ENCODE results near the gene RNASE9. TPM values are rescaled to one million over a fixed set of nuclear protein-coding genes. Genes with fewer than 3 reads are reported as not detected.

RNASE9 gene
- total RNA-seq, 4 donors from 2014 or later, result not detected

DNA sequence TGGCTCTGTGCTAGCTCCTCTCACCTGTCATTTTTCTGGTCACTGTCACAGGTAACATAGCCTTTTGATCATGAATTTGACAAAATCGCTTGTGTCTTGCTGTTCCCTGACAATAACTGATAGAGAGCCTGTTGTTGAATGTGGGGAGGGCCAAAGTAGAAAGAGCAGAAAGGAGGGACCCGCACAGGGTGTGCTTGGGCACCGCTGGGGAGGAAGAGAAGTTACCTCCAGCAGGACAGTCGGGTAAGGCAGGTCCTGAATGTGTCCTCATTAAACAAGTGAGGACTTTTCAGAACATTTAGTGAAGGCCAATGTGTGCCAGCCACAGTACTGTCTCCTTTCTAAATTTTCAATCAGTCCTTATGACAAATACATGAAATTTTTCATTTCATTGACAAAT, 30.4 kb upstream of the RNASE9 start, which contains the start of gene RNASE12:
Gene RNASE12 (minus strand): TSS at position 142 of the 400 bp plus-strand sequence. CDS start 653 bp downstream, outside the sequence.
- TF ChIP-seq POLR2A (IDR thresholded peaks at IDR 0.05), result no peak
- TF ChIP-seq, protein P1, sequence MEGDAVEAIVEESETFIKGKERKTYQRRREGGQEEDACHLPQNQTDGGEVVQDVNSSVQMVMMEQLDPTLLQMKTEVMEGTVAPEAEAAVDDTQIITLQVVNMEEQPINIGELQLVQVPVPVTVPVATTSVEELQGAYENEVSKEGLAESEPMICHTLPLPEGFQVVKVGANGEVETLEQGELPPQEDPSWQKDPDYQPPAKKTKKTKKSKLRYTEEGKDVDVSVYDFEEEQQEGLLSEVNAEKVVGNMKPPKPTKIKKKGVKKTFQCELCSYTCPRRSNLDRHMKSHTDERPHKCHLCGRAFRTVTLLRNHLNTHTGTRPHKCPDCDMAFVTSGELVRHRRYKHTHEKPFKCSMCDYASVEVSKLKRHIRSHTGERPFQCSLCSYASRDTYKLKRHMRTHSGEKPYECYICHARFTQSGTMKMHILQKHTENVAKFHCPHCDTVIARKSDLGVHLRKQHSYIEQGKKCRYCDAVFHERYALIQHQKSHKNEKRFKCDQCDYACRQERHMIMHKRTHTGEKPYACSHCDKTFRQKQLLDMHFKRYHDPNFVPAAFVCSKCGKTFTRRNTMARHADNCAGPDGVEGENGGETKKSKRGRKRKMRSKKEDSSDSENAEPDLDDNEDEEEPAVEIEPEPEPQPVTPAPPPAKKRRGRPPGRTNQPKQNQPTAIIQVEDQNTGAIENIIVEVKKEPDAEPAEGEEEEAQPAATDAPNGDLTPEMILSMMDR (IDR thresholded peaks at IDR 0.05 in 4 of 5, conservative IDR thresholded peaks at IDR 0.05 in 1 of 5), result no peak
- no peaks in the 10 kb centered on the region for H3K9me3 ChIP-seq
- H3K4me3 ChIP-seq, result no peak within 1 kb of the TSS
- DNase-seq, result no peak
- no peaks in the 10 kb centered on the region for H3K36me3 ChIP-seq
- in situ Hi-C loops (cut with MboI; ENCODE audit: low sequenced_read_pairs in 4 of 4) (no loop called here), intact Hi-C loops (cut with DNase I; ENCODE audit: low total_unique reads) (no loop called here)
- H3K27ac ChIP-seq, result no peak within 1 kb of the TSS
- H3K4me1 ChIP-seq, result no peaks in the 10 kb centered on the region
- peaks cover 0 to 8% (median 6%) of the 10 kb centered on the region in 3 donors for H3K27me3 ChIP-seq
- ATAC-seq, result no peak

GRCh38 chr14:20587489-20588154, 26.8 kb upstream of the RNASE9 start, which contains the start of gene RNASE11:
RNASE11 (minus strand) TSS chr14:20588001.
- no peak for ATAC-seq
- intact Hi-C loops (cut with DNase I; ENCODE audit: low total_unique reads), result no loop called here
- H3K27ac ChIP-seq, result no peak within 1 kb of the TSS
- no peaks in the 10 kb centered on the region for H3K9me3 ChIP-seq
- H3K36me3 ChIP-seq, result no peaks in the 10 kb centered on the region
- no peak for DNase-seq
- peaks cover 0 to 10% (median 4%) of the 10 kb centered on the region in 3 donors for H3K27me3 ChIP-seq
- in situ Hi-C loops (cut with MboI; ENCODE audit: low sequenced_read_pairs in 4 of 4), result no loop called here
- TF ChIP-seq POLR2A (IDR thresholded peaks at IDR 0.05), result no peak
- TF ChIP-seq, protein P1 (IDR thresholded peaks at IDR 0.05 in 4 of 5, conservative IDR thresholded peaks at IDR 0.05 in 1 of 5), result no peak
- H3K4me1 ChIP-seq, result no peaks in the 10 kb centered on the region
- no peak within 1 kb of the TSS for H3K4me3 ChIP-seq

GRCh38 chr14:20583908-20584307, 23.1 kb upstream of the RNASE9 start:
- H3K27ac ChIP-seq, result no peak overlapping the region
- no peak for TF ChIP-seq POLR2A (IDR thresholded peaks at IDR 0.05)
- TF ChIP-seq, protein P1 (IDR thresholded peaks at IDR 0.05 in 4 of 5, conservative IDR thresholded peaks at IDR 0.05 in 1 of 5), result no peak
- peaks cover 0 to 4% (median 0%) of the 10 kb centered on the region in 3 donors for H3K27me3 ChIP-seq
- H3K4me3 ChIP-seq, result no peak overlapping the region
- DNase-seq (no peak), ATAC-seq (no peak)
- no peaks in the 10 kb centered on the region for H3K4me1 ChIP-seq
- in situ Hi-C loops (cut with MboI; ENCODE audit: low sequenced_read_pairs in 4 of 4) (no loop called here), intact Hi-C loops (cut with DNase I; ENCODE audit: low total_unique reads) (no loop called here)
- H3K36me3 ChIP-seq, result no peaks in the 10 kb centered on the region
- H3K9me3 ChIP-seq, result no peaks in the 10 kb centered on the region

DNA sequence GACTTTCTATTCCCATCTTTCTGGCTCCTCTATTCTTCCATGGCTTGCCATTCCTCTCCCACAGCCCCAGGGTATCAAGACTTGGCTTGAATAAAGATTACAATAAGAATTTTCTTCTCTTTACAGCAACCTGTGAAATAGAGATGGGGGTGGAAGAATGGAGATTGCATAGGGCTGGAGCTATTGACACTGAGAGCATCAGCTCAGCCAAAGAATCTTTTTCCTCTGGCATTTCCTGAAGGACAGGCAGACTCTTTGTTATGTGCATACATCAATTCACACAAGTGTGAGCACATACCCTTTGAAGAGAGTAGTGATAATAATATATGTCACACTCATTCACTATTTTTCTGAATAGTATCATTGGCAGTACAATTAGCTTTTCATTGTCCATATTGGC, 22.3 kb upstream of the RNASE9 start:
- Histone ChIP-seq H3K27ac (no peak overlapping the region), H3K4me3 (no peak overlapping the region), H3K36me3 (no peaks in the 10 kb centered on the region), H3K9me3 (no peaks in the 10 kb centered on the region), H3K4me1 (no peaks in the 10 kb centered on the region), H3K27me3 (peaks cover 0 to 4% (median 0%) of the 10 kb centered on the region in 3 donors)
- DNase-seq, result no peak
- TF ChIP-seq, protein P1 (IDR thresholded peaks at IDR 0.05 in 4 of 5, conservative IDR thresholded peaks at IDR 0.05 in 1 of 5), result no peak
- TF ChIP-seq POLR2A (IDR thresholded peaks at IDR 0.05), result no peak
- in situ Hi-C loops (cut with MboI; ENCODE audit: low sequenced_read_pairs in 4 of 4), result no loop called here
- intact Hi-C loops (cut with DNase I; ENCODE audit: low total_unique reads), result no loop called here
- ATAC-seq, result no peak
